ENCODE measurements around the gene DNAH7.

GRCh38 chr2:195808189-195808588 lies 260.4 kb downstream of the DNAH7 start:
- TF ChIP-seq POLR2A (IDR thresholded peaks at IDR 0.05) (no peak), CTCF (IDR thresholded peaks at IDR 0.05 in 4 of 5, conservative IDR thresholded peaks at IDR 0.05 in 1 of 5) (no peak)

All from gastrocnemius medialis (tissue), 4 donors.